GM23338 (cell line): ENCODE measurements around the gene PPP5C.

ENCODE experiments used
- CREB1 ChIP-seq: fragments of 250-450 bp; sonication (Bioruptor Pico); IDR thresholded peaks from 2 replicates; pipeline ENCODE4 v1.5.0; 2020; ENCODE audit warnings: low read depth, mild to moderate bottlenecking, moderate library complexity
- CTCF ChIP-seq, 2 experiments: fragments of 200-600 bp in 1 of 2; sonication (generic) in 1 of 2; conservative IDR thresholded peaks; 2 replicates each; pipeline versions ENCODE4 v1.5.1 to v1.6.1; 2016 to 2017; ENCODE audit warnings: antibody characterized with exemption in 2 of 2, low read depth in 2 of 2, mild to moderate bottlenecking in 2 of 2, moderate library complexity in 1 of 2
- ETS1 ChIP-seq: IDR thresholded peaks from 2 replicates; pipeline ENCODE4 v1.6.1; 2016; ENCODE audit warnings: antibody characterized with exemption
- EZH2 ChIP-seq: fragments of 200-600 bp; sonication (generic); IDR thresholded peaks from one replicate; pipeline ENCODE4 v1.8.0; 2017; ENCODE audit warnings: antibody characterized with exemption, mild to moderate bottlenecking, low read depth; ENCODE audit not compliant: unreplicated experiment
- EZH2phosphoT487 ChIP-seq: fragments of 200-600 bp; sonication (generic); IDR thresholded peaks from one replicate; pipeline ENCODE4 v1.8.1; 2018; ENCODE audit warnings: antibody characterized with exemption; ENCODE audit not compliant: unreplicated experiment
- JUNB ChIP-seq: IDR thresholded peaks from one replicate; pipeline ENCODE4 v1.6.1; 2016; ENCODE audit warnings: antibody characterized with exemption; ENCODE audit not compliant: unreplicated experiment
- NANOG ChIP-seq: IDR thresholded peaks from 2 replicates; pipeline ENCODE4 v1.6.1; 2016; ENCODE audit warnings: antibody characterized with exemption, borderline replicate concordance
- POLR2AphosphoS5 ChIP-seq: IDR thresholded peaks from 2 replicates; pipeline ENCODE4 v1.6.1; 2016; ENCODE audit warnings: antibody characterized with exemption, low read depth
- REST ChIP-seq: IDR thresholded peaks from one replicate; pipeline ENCODE4 v1.6.1; 2018; ENCODE audit warnings: antibody characterized with exemption; ENCODE audit not compliant: unreplicated experiment
- STAT1 ChIP-seq: IDR thresholded peaks from one replicate; pipeline ENCODE4 v1.6.1; 2016; ENCODE audit warnings: antibody characterized with exemption; ENCODE audit not compliant: unreplicated experiment
- ZNF114 ChIP-seq: fragments of 250-450 bp; sonication (Bioruptor Pico); IDR thresholded peaks from 2 replicates; pipeline ENCODE4 v1.5.0; 2020; ENCODE audit warnings: mild to moderate bottlenecking, moderate library complexity
- ZNF331 ChIP-seq: fragments of 250-450 bp; sonication (Bioruptor Pico); IDR thresholded peaks from 2 replicates; pipeline ENCODE4 v1.5.0; 2020; ENCODE audit warnings: low read depth, mild to moderate bottlenecking, moderate library complexity
- ZNF462 ChIP-seq: fragments of 250-450 bp; sonication (Bioruptor Pico); IDR thresholded peaks from 2 replicates; pipeline ENCODE4 v1.5.0; 2020; ENCODE audit warnings: mild to moderate bottlenecking, moderate library complexity

- TF ChIP-seq JUNB: no peak
- TF ChIP-seq CTCF (conservative IDR thresholded peaks at IDR 0.05; ENCODE audit: low read depth in 2 of 2): no peak
- TF ChIP-seq POLR2AphosphoS5: no peak
- no peak for TF ChIP-seq CREB1 (CRISPR knock-in tag)
- no peak for TF ChIP-seq REST
- TF ChIP-seq EZH2phosphoT487: no peak
- no peak for TF ChIP-seq EZH2
- TF ChIP-seq ZNF114 (CRISPR knock-in tag): no peak
- TF ChIP-seq ETS1: no peak
- no peak for TF ChIP-seq ZNF331 (CRISPR knock-in tag)
- no peak for TF ChIP-seq STAT1
- TF ChIP-seq ZNF462: no peak
- no peak for TF ChIP-seq NANOG
These were observed 76.3 kb downstream of the PPP5C start for GRCh38 chr19:46423188-46423587.
